LHCN-M2 (cell line): ENCODE data around the gene IRS1. TPM values are rescaled to one million over a fixed set of nuclear protein-coding genes. Genes with fewer than 3 reads are reported as not detected.

Source experiments
- DNase-seq: peaks from one replicate; pipeline ENCODE4 v3.0.0-alpha.2; 2012; ENCODE audit warnings: low read depth
- total RNA-seq: library from RNA; depleted of rRNA; stranded (reverse); fragments of >200 nt; gene quantifications from 2 replicates; pipeline ENCODE4 v1.2.3, GENCODE V29; 2014

Gene IRS1
- total RNA-seq, 1 experiment from 2014 or later, result 28.5 TPM

DNA sequence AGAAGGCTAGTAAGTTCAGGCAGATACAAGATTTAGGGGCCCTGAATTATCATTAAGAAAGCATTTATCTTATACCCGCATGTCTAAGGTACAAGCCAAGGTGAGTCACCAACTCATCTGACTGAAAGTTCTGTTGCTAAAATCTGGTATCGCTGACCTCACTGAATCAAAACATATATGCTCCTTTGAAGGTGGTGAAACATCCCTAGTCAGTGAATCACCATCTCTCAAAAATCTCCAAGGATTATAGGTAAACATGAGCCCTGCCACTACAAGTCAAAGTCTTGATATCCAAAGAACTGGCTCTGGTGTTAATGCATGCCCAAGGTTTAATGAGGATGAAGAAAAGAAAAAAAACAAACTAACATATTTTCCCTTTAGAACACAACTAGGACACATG lies 43.5 kb downstream of the IRS1 start:
- peak; percentile 69 for DNase-seq

DNA sequence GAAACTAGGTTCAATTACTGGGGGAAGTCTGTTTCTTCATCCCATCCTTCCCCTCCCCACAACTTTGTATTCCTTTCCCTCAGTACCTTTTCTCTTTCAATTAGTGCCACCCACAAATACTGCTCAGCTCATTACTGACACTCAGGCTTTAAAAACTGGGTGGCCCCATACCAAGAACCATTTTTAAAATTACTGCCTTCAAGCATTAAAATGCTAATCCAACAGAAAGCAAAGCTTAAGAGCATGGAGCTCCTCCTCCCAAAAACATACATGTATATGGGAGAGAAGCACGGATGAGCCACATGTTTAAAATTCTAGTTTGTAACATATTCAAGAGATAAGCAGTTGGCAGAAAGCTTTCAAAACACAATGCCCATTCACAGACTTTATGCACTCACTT lies 44.0 kb downstream of the IRS1 start:
- no peak for DNase-seq

DNA sequence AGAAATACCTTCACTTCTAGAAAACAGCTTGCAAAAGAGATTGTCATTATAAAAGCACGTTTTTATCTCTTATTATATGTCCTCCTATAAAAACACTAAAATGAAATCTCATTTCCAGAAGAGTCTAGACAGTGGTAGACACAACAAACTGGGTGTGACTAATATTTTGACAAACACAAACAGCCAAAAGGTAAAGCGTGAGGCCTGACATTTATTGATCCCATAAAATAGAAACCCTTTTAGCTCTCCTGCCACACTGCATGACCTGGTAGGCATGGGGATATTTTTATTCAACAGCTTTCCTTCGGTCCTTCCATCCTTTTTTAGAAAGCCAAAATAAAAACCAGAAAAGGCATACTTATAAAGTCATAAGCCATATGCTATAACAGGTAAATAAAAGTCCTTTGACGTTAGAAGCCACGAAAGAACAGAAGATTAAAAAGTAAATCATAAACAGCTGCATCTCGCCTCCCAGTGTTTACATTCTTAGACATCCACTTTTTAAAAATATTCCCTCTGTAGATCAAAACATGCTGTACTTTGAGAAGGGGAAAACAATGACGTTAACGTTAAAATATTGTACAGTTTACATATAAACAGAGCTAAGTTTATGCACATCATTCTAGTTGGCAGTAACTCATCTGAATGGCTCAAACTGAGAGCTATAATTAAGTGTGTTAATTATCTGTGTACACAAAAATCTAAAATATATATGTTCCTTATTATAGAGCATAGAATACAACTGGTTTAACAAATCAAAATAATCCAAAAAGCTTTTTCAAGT lies 44.6 kb downstream of the IRS1 start:
- DNase-seq, result no peak

- no peak for DNase-seq
Observed at GRCh38 chr2:226752887-226753286, 46.7 kb downstream of the IRS1 start.

GRCh38 chr2:226747288-226747687 lies 52.3 kb downstream of the IRS1 start:
- no peak for DNase-seq

GRCh38 chr2:226746196-226746800 lies 53.3 kb downstream of the IRS1 start:
- DNase-seq, result no peak

- DNase-seq, result no peak
Observed at GRCh38 chr2:226743915-226744314, 55.7 kb downstream of the IRS1 start.

DNA sequence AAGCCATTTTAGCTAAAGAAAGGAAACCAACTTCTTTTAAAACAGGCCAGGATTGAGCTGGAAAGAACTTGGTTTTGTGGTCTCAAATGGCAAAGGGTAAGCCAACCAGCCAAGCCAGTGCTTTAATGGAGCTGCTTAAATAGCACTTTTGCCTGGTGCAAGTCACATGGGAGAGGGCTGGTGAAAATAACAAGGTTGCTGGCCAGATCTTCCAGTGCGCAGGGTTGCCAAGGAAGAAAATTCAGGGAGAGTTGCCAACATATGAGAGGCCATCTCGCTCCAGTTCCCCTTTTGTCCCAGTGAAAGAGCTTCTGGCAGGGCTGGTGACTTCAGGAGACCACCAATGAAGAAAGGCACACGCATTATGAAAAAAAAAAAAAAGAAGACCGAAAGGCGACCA lies 57.3 kb downstream of the IRS1 start:
- DNase-seq, result no peak

DNA sequence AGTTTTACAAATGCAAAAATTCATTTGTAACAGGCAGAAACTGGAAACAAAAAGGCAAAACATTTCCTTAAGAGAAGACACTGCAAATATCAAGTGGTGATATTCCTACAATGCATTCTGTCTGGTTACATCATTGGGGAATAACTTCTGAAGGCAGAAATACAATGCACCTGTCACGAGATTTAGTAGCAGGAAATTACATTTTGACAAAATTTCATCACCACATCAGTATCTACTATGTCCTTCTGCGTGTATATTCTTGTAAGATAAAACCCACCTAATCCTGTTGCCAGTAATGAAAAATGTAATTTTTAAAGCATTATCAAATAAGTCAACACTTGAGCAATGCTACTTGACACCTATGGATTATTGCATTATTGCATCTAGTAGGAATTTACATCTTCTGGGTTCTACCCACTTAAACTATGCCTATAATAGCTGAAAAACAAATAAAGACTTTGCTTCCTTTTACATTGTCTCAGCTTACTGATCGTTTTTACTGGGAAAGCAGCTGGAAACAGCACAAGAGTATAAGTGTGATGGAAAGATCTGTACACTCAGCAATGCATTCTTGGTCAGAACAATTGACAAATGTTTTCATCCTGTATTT lies 59.5 kb downstream of the IRS1 start:
- DNase-seq, result peak; percentile 28

DNA sequence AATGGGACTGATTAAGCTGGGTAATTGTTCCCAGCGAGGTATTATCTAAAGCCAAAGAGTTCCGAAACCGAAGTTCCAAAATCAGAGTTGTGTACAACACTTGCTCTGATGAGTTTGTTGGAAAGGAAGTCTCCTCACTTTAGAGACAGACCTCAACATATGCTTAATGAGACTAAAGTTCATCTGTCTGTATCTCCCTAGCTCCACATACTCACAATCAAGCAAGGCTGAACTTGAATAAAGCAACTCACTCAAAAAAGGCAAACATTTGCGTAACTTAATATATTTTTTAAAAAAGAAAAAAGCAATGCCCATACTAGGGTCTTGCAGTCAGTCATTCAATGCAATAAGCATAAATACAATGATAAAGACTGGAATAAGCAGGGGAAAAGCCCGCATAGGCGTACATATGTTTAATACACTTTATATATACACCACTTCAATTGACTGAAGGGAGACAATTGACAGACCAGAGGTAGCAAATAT lies 60.0 kb downstream of the IRS1 start:
- no peak for DNase-seq

- DNase-seq, result peak; percentile 11
Observed at GRCh38 chr2:226738821-226739544, 60.6 kb downstream of the IRS1 start.

DNA sequence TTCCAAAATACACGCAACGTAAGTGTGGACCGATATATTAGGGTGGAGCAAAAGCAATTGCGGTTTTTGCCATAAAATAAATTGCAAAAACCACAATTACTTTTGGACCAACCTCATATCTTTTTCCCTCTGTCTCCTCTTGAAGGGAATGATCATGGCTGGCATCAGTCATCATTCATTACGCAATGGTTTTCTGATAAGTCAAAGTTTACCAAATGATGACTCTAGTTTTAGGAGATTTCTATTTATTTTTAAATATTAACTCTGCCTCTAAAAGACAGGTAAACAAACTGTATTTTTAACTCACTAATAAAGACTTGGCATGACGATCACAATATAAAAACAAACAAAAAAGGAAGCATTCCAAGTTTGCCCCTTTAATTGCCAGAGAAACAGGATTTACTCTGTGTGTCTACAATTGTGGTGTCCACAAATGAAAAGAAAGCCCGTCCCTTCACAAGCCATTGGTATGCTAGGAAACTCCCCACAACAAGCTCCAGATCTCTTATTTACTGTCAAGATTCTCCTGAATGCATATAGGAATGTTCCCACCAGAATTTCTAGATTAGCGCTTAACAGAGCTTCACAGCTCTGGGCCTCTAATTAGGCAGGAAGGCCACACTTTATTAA lies 61.3 kb downstream of the IRS1 start:
- no peak for DNase-seq

GRCh38 chr2:226736382-226736781 lies 63.2 kb downstream of the IRS1 start:
- DNase-seq, result no peak

GRCh38 chr2:226733927-226734564 lies 65.6 kb downstream of the IRS1 start:
- DNase-seq, result no peak

- DNase-seq, result no peak
Observed at GRCh38 chr2:226733189-226733858, 66.3 kb downstream of the IRS1 start.

GRCh38 chr2:226732478-226733188 lies 67.0 kb downstream of the IRS1 start:
- no peak for DNase-seq

GRCh38 chr2:226730481-226730880 lies 69.1 kb downstream of the IRS1 start:
- DNase-seq, result peak; percentile 39

GRCh38 chr2:226728996-226729395 lies 70.6 kb downstream of the IRS1 start:
- DNase-seq, result no peak

- no peak for DNase-seq
Observed at GRCh38 chr2:226727251-226727650, 72.4 kb downstream of the IRS1 start.

DNA sequence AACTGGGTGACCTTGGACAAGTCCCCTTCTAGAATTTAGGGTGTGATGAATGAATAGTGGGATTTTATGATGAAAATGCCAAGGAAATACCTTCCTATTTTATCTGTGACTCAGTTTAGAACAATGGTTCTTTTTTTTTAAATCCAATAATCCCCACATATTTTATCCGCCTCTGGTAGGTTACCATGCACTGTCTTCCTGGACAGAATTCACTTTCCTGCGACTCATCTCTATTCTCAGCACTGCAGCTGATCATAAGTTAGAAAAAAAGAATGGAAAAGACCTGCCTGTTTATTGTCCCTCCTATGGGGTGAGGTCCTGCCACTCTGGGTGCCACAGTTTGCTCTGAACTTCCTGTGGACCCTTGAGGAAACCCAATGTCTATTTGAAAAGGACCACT lies 73.1 kb downstream of the IRS1 start:
- peak; percentile 41 for DNase-seq
